PC-3 (cell line): Measurements from ENCODE around the gene SDR42E1. TPM values are rescaled to one million over a fixed set of nuclear protein-coding genes. Genes with fewer than 3 reads are reported as not detected.
A peak's percentile ranks its signal among the peaks of the same experiment; 100 is the strongest.

Experiments used
- ATAC-seq: fragments of 200-7000 bp; cut with Tn5 transposase; 2 replicates; pipeline ENCODE4 v1.9.1; 2020; ENCODE audit warnings: mild to moderate bottlenecking, moderate library complexity
- BruUV-seq: library from RNA; stranded (reverse); fragments of 400-500 nt; replicated peaks from 2 replicates; lab custom pipeline; 2021; lab: Mats Ljungman, UMichigan
- CTCF ChIA-PET: fragments of 300-600 bp; sonication (Branson Sonifier 250); formaldehyde crosslinking; loops from one replicate; lab custom pipeline; 2022; ENCODE audit warnings: antibody characterized with exemption; lab: Charles Lee
- POLR2A ChIA-PET: fragments of 300-600 bp; sonication (Branson Sonifier 250); formaldehyde crosslinking; loops from one replicate; lab custom pipeline; 2022; ENCODE audit warnings: antibody characterized with exemption; ENCODE audit not compliant: unreplicated experiment; lab: Charles Lee
- DNase-seq: peaks from one replicate; pipeline ENCODE4 v3.0.0-alpha.2; 2015
- H2AFZ ChIP-seq: fragments of 300-600 bp; sonication (generic); 2 replicates; pipeline ENCODE4 v1.6.0; 2016; ENCODE audit warnings: antibody characterized with exemption, low read length
- H3F3A ChIP-seq: fragments of 300-600 bp; sonication (generic); one replicate; pipeline ENCODE4 v1.6.0; 2017; ENCODE audit warnings: antibody characterized with exemption, low read length, control low read depth, mild to moderate bottlenecking; ENCODE audit not compliant: unreplicated experiment
- H3K27ac ChIP-seq: fragments of 300-600 bp; sonication (generic); 2 replicates; pipeline ENCODE4 v1.5.1; 2016; ENCODE audit warnings: mild to moderate bottlenecking, low read length
- H3K27me3 ChIP-seq: fragments of 300-600 bp; sonication (generic); 2 replicates; pipeline ENCODE4 v1.6.1; 2016; ENCODE audit warnings: low read length, mixed read lengths
- H3K36me3 ChIP-seq: fragments of 300-600 bp; sonication (generic); 2 replicates; pipeline ENCODE4 v1.6.1; 2016; ENCODE audit warnings: low read depth, mixed run types, low read length, mixed read lengths
- H3K4me1 ChIP-seq: fragments of 300-600 bp; sonication (generic); 2 replicates; pipeline ENCODE4 v1.5.1; 2016; ENCODE audit warnings: low read length; ENCODE audit not compliant: insufficient read depth
- H3K4me2 ChIP-seq: fragments of 300-600 bp; sonication (generic); 2 replicates; pipeline ENCODE4 v1.6.0; 2016; ENCODE audit warnings: low read length
- H3K4me3 ChIP-seq: fragments of 300-600 bp; sonication (generic); 2 replicates; pipeline ENCODE4 v1.5.1; 2016; ENCODE audit warnings: mild to moderate bottlenecking, low read length, mixed read lengths
- H3K79me2 ChIP-seq: fragments of 300-600 bp; sonication (generic); 2 replicates; pipeline ENCODE4 v1.6.1; 2017; ENCODE audit warnings: low read length, mixed read lengths
- H3K9ac ChIP-seq: fragments of 300-600 bp; sonication (generic); 2 replicates; pipeline ENCODE4 v1.6.0; 2016; ENCODE audit warnings: mild to moderate bottlenecking, low read length
- H3K9me2 ChIP-seq: fragments of 300-600 bp; sonication (generic); replicated peaks from 2 replicates; pipeline ENCODE4 v1.6.1; 2016; ENCODE audit warnings: mixed run types, low read length, mixed read lengths
- H3K9me3 ChIP-seq: fragments of 300-600 bp; sonication (generic); 2 replicates; pipeline ENCODE4 v1.6.1; 2016; ENCODE audit warnings: low read length, mixed read lengths
- H4K20me1 ChIP-seq: fragments of 300-600 bp; sonication (generic); 2 replicates; pipeline ENCODE4 v1.6.1; 2016; ENCODE audit warnings: low read length, mixed read lengths
- CTCF ChIP-seq: fragments of 300-600 bp; sonication (generic); conservative IDR thresholded peaks from 2 replicates; pipeline ENCODE4 v1.5.1; 2017; ENCODE audit warnings: antibody characterized with exemption, low read depth, mild to moderate bottlenecking, low read length
- EZH2 ChIP-seq: fragments of 300-600 bp; sonication (generic); IDR thresholded peaks from one replicate; pipeline ENCODE4 v1.6.1; 2017; ENCODE audit warnings: antibody characterized with exemption, mild to moderate bottlenecking, low read length; ENCODE audit not compliant: unreplicated experiment
- EZH2phosphoT487 ChIP-seq: fragments of 300-600 bp; sonication (generic); IDR thresholded peaks from 2 replicates; pipeline ENCODE4 v1.6.1; 2018; ENCODE audit warnings: mild to moderate bottlenecking, antibody characterized with exemption, low read length, borderline replicate concordance
- intact Hi-C: fragments of 100-400 bp; cut with micrococcal nuclease; formaldehyde crosslinking; loops from 2 replicates; pipeline ENCODE4 v1.9.0; 2023
- total RNA-seq: library from RNA; depleted of rRNA; stranded (reverse); fragments of >200 nt; gene quantifications from 2 replicates; pipeline ENCODE4 v1.2.3, GENCODE V29; 2014

The SDR42E1 gene
- total RNA-seq, 1 experiment from 2014 or later: not detected

GRCh38 chr16:82037251-82037650 is 26.0 kb upstream of the SDR42E1 start:
- no peaks in the 10 kb centered on the region for H3K36me3 ChIP-seq
- no peak for TF ChIP-seq EZH2
- TF ChIP-seq EZH2phosphoT487: no peak
- no peak for TF ChIP-seq CTCF
- no peaks in the 10 kb centered on the region for H3F3A ChIP-seq
- no peaks in the 10 kb centered on the region for H3K27me3 ChIP-seq
- no peak overlapping the region for H3K4me3 ChIP-seq
- BruUV-seq: no TSS peak
- ATAC-seq (no peak), DNase-seq (no peak)
- H3K79me2 ChIP-seq: no peaks in the 10 kb centered on the region
- H3K9me2 ChIP-seq: no peaks in the 10 kb centered on the region
- no peak overlapping the region for H3K9ac ChIP-seq
- no peaks in the 10 kb centered on the region for H4K20me1 ChIP-seq
- no peak overlapping the region for H3K4me2 ChIP-seq
- CTCF ChIA-PET: interaction anchor here (0.6 kb wide), 1 partner anchor 25 kb away, joined by 6 read pairs; no protein-coding TSS in a partner anchor
- H3K4me1 ChIP-seq: peaks cover 28% of the 10 kb centered on the region
- intact Hi-C loops: loop anchor here (10.0 kb wide), 1 partner anchor 142 kb away; no protein-coding TSS in a partner anchor
- H2AFZ ChIP-seq: no peak overlapping the region
- no peak overlapping the region for H3K27ac ChIP-seq
- no peaks in the 10 kb centered on the region for H3K9me3 ChIP-seq
- POLR2A ChIA-PET: no interaction called here

DNA sequence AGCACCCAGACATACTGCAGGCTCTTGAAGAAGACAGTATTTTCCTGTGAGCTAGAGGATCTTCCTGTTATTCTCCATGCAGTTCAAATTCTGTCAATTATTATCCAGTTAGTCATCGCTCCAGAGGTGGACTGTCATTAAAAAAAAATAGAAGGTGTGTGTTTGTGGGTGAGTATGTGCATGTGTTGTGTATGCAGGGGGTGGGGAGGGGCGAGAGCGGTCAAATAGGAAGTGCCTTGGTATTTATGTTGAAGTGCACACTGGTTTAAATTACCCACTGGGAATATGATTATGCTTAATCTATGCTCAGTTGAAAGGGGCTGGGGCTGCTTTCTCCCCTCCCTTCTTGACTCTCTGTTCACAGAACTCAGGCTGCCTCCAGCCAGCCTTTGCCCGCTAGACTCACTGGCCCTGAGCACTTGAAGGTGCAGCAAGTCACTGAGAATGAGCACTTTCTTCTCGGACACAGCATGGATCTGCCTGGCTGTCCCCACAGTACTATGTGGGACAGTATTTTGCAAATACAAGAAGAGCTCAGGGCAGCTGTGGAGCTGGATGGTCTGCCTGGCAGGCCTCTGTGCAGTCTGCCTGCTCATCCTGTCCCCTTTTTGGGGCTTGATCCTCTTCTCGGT is 23.8 kb upstream of the SDR42E1 start, which contains the start of gene HSD17B2:
Gene HSD17B2, plus strand, starts transcription at position 273 of the 632 bp plus-strand sequence. Its CDS starts 172 bp downstream, at position 445.
- no peak for TF ChIP-seq EZH2
- no peak for TF ChIP-seq CTCF
- no peak for TF ChIP-seq EZH2phosphoT487
- Histone ChIP-seq H3K9me2 (no peaks in the 10 kb centered on the region), H3K4me3 (no peak within 1 kb of the TSS; the same call in 1 of the 2 replicates), H3K27ac (peak within 1 kb of the TSS; percentile 72), H4K20me1 (no peaks in the 10 kb centered on the region), H3K36me3 (no peaks in the 10 kb centered on the region), H3K9me3 (no peaks in the 10 kb centered on the region), H3K9ac (no peak within 1 kb of the TSS), H3K79me2 (no peaks in the 10 kb centered on the region), H3K4me2 (peak within 1 kb of the TSS; percentile 72), H3F3A (no peaks in the 10 kb centered on the region), H2AFZ (peak within 1 kb of the TSS; percentile 63; the same call in 1 of the 2 replicates), H3K27me3 (no peaks in the 10 kb centered on the region), H3K4me1 (peaks cover 34% of the 10 kb centered on the region)
- ChIA-PET POLR2A (no interaction called here), CTCF (no interaction called here)
- BruUV-seq: no TSS peak
- DNase-seq: peak; percentile 80
- ATAC-seq: peak; percentile 70
- intact Hi-C loops: loop anchor here (5.0 to 10.0 kb wide), 2 partner anchors 137 to 140 kb away; partner anchors contain the start of gene MPHOSPH6
